HG03521 (cell line): ENCODE data around the gene HNRNPLL.
A peak's percentile ranks its signal among the peaks of the same experiment; 100 is the strongest.
"Not testable (repeated sequence)": the region's sequence is repeated elsewhere in the genome, so short reads cannot be mapped to it uniquely, and the experiment has no call there.

Source experiments
- ATAC-seq: cut with Tn5 transposase; IDR thresholded peaks from one replicate; pipeline ENCODE4 v1.9.1; 2021; ENCODE audit warnings: mild to moderate bottlenecking, moderate library complexity; ENCODE audit not compliant: unreplicated experiment

Gene HNRNPLL

GRCh38 chr2:38557217-38557616 is 45.5 kb downstream of the HNRNPLL start:
- ATAC-seq = no peak

- ATAC-seq = no peak
Measured at GRCh38 chr2:38556006-38556801, 46.5 kb downstream of the HNRNPLL start.

GRCh38 chr2:38554973-38555595 is 47.6 kb downstream of the HNRNPLL start:
- no peak for ATAC-seq

GRCh38 chr2:38553554-38553953 is 49.2 kb downstream of the HNRNPLL start:
- no peak for ATAC-seq

GRCh38 chr2:38552259-38552658 is 50.5 kb downstream of the HNRNPLL start:
- ATAC-seq = no peak

- no peak for ATAC-seq
Measured at GRCh38 chr2:38551746-38552145, 51.0 kb downstream of the HNRNPLL start.

GRCh38 chr2:38551171-38551570 is 51.6 kb downstream of the HNRNPLL start:
- ATAC-seq = no peak

GRCh38 chr2:38549851-38550250 is 52.9 kb downstream of the HNRNPLL start:
- ATAC-seq = no peak

GRCh38 chr2:38549071-38549704 is 53.5 kb downstream of the HNRNPLL start:
- no peak for ATAC-seq

GRCh38 chr2:38547791-38548190 is 54.9 kb downstream of the HNRNPLL start:
- ATAC-seq = no peak

- no peak for ATAC-seq
Measured at GRCh38 chr2:38546585-38546984, 56.1 kb downstream of the HNRNPLL start.

- ATAC-seq = no peak
Measured at GRCh38 chr2:38546064-38546463, 56.7 kb downstream of the HNRNPLL start.

GRCh38 chr2:38542248-38542631 is 60.5 kb downstream of the HNRNPLL start:
- not testable (repeated sequence) for ATAC-seq

GRCh38 chr2:38540580-38541286 is 62.0 kb downstream of the HNRNPLL start:
- ATAC-seq = no peak

- no peak for ATAC-seq
Measured at GRCh38 chr2:38539086-38539485, 63.6 kb downstream of the HNRNPLL start.

- no peak for ATAC-seq
Measured at GRCh38 chr2:38537937-38538525, 64.7 kb downstream of the HNRNPLL start.

GRCh38 chr2:38537296-38537695 is 65.4 kb downstream of the HNRNPLL start:
- not testable (repeated sequence) for ATAC-seq

GRCh38 chr2:38535744-38536506 is 66.8 kb downstream of the HNRNPLL start:
- ATAC-seq = peak; percentile 43

GRCh38 chr2:38535404-38535743 is 67.4 kb downstream of the HNRNPLL start:
- no peak for ATAC-seq

GRCh38 chr2:38534746-38535403 is 67.9 kb downstream of the HNRNPLL start:
- no peak for ATAC-seq
